Measurements from ENCODE around the gene SH3GL3.

Gene SH3GL3

GRCh38 chr15:83626171-83626802 lies 179.1 kb downstream of the SH3GL3 start:
- no peak for DNase-seq

DNA sequence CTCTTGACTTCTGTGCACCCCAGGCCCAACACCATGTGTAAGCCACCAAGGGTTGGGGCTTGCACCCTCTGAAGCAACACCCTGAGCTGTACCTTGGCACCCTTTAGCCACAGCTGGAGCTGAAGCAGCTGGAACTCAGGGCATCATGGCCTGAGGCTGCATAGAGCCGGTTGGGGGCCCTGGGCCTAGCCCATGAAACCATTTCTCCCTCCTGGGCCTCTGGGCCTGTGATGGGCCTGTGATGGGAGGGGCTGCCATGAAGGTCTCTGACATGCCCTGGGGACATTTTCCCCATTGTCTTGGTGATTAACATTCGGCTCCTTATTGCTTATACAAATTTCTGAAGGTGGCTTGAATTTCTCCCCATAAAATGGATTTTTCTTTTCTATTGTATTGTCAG lies 184.4 kb downstream of the SH3GL3 start:
- DNase-seq = no peak

DNA sequence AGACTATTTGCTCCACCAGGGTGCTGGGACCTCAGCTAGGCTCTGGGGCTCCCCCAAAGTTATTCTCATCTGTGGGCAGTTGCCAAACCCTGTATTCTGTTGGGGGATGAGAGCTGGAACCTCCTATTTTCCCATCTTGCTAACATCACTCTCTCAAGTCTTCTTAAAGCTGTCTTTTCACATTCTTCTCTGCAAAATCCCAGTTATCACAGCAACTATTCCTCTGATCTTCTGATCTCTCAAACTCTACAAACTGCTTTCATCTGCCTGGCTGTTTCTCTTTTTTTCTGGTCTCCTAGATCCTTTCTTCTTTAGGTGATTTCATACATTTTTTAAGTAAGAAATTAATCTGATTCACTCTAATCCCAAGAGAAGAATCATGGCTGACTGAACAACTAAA lies 196.1 kb downstream of the SH3GL3 start:
- DNase-seq = no peak

DNA sequence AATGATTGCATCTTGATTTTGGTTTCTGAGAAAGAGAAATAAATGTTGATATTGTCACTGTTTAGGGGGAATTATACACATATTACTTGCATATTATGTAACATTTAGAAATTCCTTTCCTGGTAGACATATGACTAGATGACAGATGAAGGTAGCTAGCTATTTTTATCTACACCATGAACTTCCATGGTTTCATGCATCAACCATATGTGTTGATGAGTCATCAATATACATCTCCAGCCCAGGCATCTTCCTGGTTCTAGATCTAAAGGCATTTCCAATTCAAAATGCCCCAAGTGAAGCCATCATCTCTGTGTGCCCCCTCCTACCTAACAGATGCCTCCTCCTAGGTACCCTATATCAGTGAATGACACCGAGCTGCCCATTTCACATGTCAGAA lies 197.3 kb downstream of the SH3GL3 start:
- DNase-seq = no peak

DNA sequence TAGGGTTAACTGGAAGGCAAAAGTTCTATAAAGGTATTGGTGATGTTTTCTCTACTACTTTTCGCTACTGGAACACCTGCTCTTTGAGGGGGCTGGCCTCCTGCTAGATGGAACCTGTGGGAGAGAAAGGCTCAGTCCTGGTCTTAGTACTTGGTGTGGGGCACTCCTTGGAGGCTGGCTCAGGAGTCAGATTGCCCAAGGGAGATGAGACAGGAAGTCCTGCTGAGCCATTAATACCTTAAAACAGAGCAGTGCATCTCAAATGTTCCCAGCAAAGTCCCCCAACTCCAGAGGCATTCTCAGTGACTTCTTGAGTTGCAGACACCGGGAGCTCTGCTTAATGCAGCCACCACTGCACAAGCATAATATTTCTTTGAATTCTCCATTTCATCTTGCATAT lies 203.7 kb downstream of the SH3GL3 start:
- no peak for DNase-seq

DNA sequence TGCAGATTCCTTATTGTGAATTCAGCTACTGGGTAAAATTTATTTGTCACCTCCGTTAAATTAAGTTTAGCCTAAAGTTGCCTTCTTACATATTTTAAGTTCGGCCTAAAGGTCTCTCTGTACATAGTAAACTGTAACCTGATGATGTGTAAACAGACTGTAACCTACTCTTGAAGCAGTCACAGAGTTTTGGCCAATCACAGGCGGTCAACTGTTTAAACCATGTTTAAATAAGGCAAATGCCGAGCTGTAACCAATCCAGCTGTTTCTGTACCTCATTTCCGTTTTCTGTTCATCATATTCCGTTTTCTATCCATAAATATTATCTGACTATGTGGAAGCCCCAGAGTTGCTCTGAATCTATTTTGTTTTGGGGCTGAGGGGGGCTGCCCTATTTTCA lies 204.4 kb downstream of the SH3GL3 start:
- DNase-seq = no peak

- DNase-seq = no peak
Observed at GRCh38 chr15:83652626-83653204, 205.6 kb downstream of the SH3GL3 start.

- no peak for DNase-seq
Observed at GRCh38 chr15:83653288-83653638, 206.1 kb downstream of the SH3GL3 start.

DNA sequence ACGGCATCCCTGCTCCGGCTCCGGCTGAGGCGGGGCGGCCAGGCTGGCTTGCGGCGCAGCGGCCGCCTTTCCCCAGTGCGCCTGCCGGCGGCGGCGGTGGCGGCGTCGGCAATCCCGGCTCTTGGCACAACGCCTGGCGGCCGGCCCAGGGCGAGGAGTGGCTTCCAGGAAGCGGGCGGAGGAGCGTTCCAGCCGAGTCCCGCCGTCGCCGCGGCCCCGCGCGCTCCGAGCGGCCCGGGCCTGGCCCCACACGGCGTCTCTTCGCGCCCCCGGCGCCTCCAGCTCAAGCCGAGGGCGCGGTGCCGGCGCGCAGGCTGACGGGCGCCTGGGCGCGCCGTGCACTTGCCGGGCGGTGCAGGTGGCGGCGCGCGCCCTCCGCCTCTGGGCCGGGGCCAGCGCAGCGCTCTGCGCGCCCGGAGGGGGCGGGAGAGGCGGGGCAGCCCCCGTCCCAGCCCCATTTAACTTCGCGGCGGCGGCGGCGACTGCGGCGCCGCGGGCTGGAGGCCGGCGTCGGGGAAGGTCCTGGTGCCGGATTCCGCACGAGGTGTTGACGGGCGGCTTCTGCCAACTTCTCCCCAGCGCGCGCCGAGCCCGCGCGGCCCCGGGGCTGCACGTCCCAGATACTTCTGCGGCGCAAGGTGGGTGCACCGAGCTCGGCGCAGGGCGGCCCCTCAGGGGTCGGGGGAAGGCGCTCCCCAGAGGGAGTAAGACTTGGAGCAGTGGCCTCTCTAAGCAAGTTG lies 206.7 kb downstream of the SH3GL3 start, which contains the start of gene ADAMTSL3:
Gene ADAMTSL3, plus strand, starts transcription at position 485 of the 740 bp plus-strand sequence. CDS start 1,639 bp downstream, outside the sequence.
- DNase-seq = peak; percentile 85

- DNase-seq = peak; percentile 78
Observed at GRCh38 chr15:83654379-83655236, 207.5 kb downstream of the SH3GL3 start.

GRCh38 chr15:83655237-83655616 lies 208.1 kb downstream of the SH3GL3 start:
- DNase-seq = no peak

DNA sequence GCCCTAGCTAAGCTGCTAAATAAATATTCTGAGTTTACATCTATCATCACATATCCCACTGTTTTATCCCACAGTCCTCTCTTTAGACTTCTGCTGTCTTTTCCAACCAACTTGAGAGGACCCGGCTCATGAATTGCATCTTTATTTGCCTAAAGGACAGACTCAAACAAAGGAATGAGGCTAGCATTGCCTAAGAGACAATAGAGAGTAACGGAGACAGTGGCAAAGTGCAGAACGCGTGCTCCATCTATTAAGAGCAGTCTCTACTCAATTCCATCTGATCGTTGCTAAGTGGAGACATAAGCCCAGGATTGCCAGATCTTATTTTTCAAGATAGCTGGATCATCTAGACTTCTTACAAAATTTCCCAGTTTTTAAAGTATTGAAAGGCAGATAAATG lies 209.1 kb downstream of the SH3GL3 start:
- no peak for DNase-seq

GRCh38 chr15:83656943-83657528 lies 209.9 kb downstream of the SH3GL3 start:
- no peak for DNase-seq

DNA sequence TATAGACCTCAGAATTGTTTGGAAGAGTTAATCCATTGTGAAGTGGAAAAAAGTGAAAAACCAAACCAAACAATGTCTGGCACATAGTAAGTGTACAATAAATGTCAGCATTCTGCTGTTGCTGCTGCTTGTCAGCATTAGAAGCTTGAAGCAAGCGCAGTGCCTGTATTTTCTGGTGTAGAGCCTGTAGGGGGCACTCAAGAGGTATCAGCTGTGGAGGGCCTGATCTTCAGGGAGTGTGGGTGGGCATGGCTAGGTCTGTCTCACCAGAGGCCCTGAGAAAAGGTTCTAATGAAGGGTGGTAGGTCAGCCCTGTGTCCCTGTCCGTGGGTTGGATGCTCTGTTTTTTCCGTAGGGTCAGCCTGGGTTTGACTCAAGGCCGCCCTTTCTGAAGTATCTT lies 210.4 kb downstream of the SH3GL3 start:
- no peak for DNase-seq

DNA sequence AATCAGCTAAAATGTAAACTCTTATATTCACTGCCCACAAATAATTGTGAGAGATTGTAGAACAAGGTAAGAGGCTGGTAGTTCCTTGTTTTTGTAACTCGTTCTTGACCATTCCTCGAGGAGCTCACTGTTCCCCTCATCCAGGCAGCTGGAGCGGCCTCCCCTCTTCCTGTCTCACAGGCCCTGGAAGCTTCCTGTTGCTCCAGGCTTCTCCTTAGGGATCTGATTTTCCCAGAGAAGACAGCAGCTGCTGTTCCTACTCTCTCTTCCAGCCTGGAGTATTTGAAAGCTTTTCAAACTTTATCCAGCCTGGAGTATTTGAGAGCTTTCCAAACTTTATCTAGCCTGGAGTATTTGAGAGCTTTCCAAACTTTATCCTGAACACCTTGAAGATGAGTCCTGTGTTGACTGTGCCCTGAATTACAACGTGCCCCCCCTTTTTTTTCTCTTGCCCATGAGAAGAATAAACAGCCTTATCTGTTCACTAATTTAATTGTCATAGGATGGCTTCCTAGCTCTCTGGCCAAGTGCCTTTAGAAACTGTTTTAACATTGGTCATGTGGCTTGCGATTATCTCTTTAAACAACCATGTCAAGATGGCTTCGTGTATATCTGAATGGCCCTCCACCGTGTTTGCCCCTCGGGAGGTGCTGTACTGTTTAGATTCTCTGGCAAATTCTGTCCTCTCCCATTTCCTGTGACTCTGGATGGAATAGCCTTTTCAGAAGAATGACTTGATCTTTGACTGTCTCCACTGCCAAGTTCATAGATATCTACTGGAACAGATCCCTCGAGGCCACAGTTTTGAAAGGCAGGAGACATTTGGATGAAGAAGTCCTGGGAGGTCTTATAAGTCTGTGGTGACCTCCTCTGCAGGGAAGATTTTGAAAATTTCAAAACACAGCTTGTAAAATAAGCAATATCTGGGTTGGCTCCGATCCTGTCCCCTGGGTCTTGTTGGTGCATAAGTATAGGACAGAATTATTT lies 211.6 kb downstream of the SH3GL3 start:
- DNase-seq = no peak

DNA sequence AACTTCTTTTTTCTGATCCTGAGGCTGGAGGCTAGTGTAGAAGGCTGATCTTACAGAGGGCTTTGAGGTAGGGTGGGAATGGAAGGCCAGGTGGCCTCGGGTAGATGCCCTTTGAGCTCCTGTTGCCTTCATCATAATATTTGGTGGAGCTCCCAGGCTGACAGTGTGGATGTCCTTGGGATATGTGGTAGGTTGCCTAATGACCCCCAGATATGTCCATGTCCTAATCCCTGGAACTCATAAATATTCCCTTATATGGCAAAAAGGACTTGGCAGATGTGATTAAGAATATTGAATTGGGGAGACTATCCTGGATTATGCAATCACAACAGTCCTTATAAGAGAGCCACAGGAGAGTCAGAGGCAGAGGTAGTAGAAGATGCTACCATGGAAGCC lies 212.3 kb downstream of the SH3GL3 start:
- DNase-seq = no peak

GRCh38 chr15:83665480-83665879 lies 218.3 kb downstream of the SH3GL3 start:
- DNase-seq = no peak
